GM18907 (cell line): Measurements from ENCODE around the gene PPP1R12B.
"Not testable (repeated sequence)": the region's sequence is repeated elsewhere in the genome, so short reads cannot be mapped to it uniquely, and the experiment has no call there.

Source experiments
- ATAC-seq: cut with Tn5 transposase; IDR thresholded peaks from one replicate; pipeline ENCODE4 v1.9.1; 2021; ENCODE audit warnings: mild to moderate bottlenecking, moderate library complexity; ENCODE audit not compliant: unreplicated experiment

PPP1R12B gene

GRCh38 chr1:202625416-202626360 is 277.2 kb downstream of the PPP1R12B start:
- ATAC-seq, result peak; percentile 55

- not testable (repeated sequence) for ATAC-seq
Measured at GRCh38 chr1:202627036-202627435, 278.5 kb downstream of the PPP1R12B start.

- no peak for ATAC-seq
Measured at GRCh38 chr1:202627841-202628565, 279.5 kb downstream of the PPP1R12B start.

GRCh38 chr1:202628646-202629215 is 280.2 kb downstream of the PPP1R12B start:
- no peak for ATAC-seq

- ATAC-seq, result peak; percentile 82
Measured at GRCh38 chr1:202629257-202629811, 280.8 kb downstream of the PPP1R12B start.

GRCh38 chr1:202630096-202630495 is 281.6 kb downstream of the PPP1R12B start:
- not testable (repeated sequence) for ATAC-seq

GRCh38 chr1:202630541-202630940 is 282.0 kb downstream of the PPP1R12B start:
- ATAC-seq, result no peak

GRCh38 chr1:202631076-202631923 is 282.8 kb downstream of the PPP1R12B start:
- no peak for ATAC-seq

- no peak for ATAC-seq
Measured at GRCh38 chr1:202632241-202632640, 283.7 kb downstream of the PPP1R12B start.

- ATAC-seq, result not testable (repeated sequence)
Measured at GRCh38 chr1:202636171-202636570, 287.7 kb downstream of the PPP1R12B start.

- not testable (repeated sequence) for ATAC-seq
Measured at GRCh38 chr1:202637321-202638018, 289.0 kb downstream of the PPP1R12B start.

- no peak for ATAC-seq
Measured at GRCh38 chr1:202638019-202638700, 289.7 kb downstream of the PPP1R12B start.

GRCh38 chr1:202638701-202639305 is 290.3 kb downstream of the PPP1R12B start:
- ATAC-seq, result not testable (repeated sequence)

- ATAC-seq, result no peak
Measured at GRCh38 chr1:202639500-202639899, 291.0 kb downstream of the PPP1R12B start.

- no peak for ATAC-seq
Measured at GRCh38 chr1:202642212-202642611, 293.7 kb downstream of the PPP1R12B start.
